Aorta (tissue), 5 donors: Measurements from ENCODE around the gene TRIM71. TPM values are rescaled to one million over a fixed set of nuclear protein-coding genes. Genes with fewer than 3 reads are reported as not detected.
A peak's percentile ranks its signal among the peaks of the same experiment; 100 is the strongest.

Experiments used
- ATAC-seq: fragments of 200-7000 bp; cut with Tn5 transposase; one replicate; pipeline ENCODE4 v1.9.1; 2022; ENCODE audit warnings: moderate library complexity; ENCODE audit not compliant: low FRiP score
- DNase-seq, 2 donors: peaks; one replicate each; pipeline ENCODE4 v3.0.0-alpha.2; 2020
- H3K27ac ChIP-seq, 2 donors: one replicate each; pipeline ENCODE4 v1.5.1; 2013; ENCODE audit warnings: low read length in 2 of 2, mild to moderate bottlenecking in 2 of 2, moderate library complexity in 2 of 2, control low read depth in 1 of 2, inconsistent platforms in 1 of 2, low read depth in 1 of 2
- H3K27me3 ChIP-seq, 2 donors: one replicate each; pipeline ENCODE4 v1.6.1; 2013; ENCODE audit warnings: control low read depth in 1 of 2, low read length in 1 of 2, mild to moderate bottlenecking in 1 of 2, moderate library complexity in 1 of 2; ENCODE audit not compliant: insufficient read depth in 2 of 2, control insufficient read depth in 1 of 2
- H3K36me3 ChIP-seq, 2 donors: one replicate each; pipeline ENCODE4 v1.6.1; 2013; ENCODE audit warnings: control low read depth in 1 of 2, low read length in 1 of 2, mild to moderate bottlenecking in 1 of 2; ENCODE audit not compliant: insufficient read depth in 2 of 2, control insufficient read depth in 1 of 2
- H3K4me1 ChIP-seq, 2 donors: one replicate each; pipeline ENCODE4 v1.6.1; 2013; ENCODE audit warnings: low read length in 2 of 2, control low read depth in 1 of 2, mild to moderate bottlenecking in 1 of 2, moderate library complexity in 1 of 2; ENCODE audit not compliant: insufficient read depth in 2 of 2, control insufficient read depth in 1 of 2
- H3K4me3 ChIP-seq, 2 donors: one replicate each; pipeline ENCODE4 v1.5.1; 2013; ENCODE audit warnings: low read length in 2 of 2, control low read depth in 1 of 2, mild to moderate bottlenecking in 1 of 2
- H3K9me3 ChIP-seq: one replicate; pipeline ENCODE4 v1.6.1; 2013; ENCODE audit warnings: mild to moderate bottlenecking, low read length; ENCODE audit not compliant: control insufficient read depth
- WGBS, 2 donors: extraction: QIAGEN DNeasy Blood & Tissue Kit; methylation state at CpG; one replicate each; pipeline ENCODE4 v1.1.7; 2013; 5-methylcytosine and 5-hydroxymethylcytosine counted together
- intact Hi-C, 2 donors: fragments of 100-400 bp; cut with DNase I; formaldehyde crosslinking; loops; one replicate each; pipeline versions ENCODE4 v1.14.2 to v1.15.0; 2022
- polyA plus RNA-seq, 2 donors: library from polyadenylated mRNA; stranded (reverse); fragments of 200-250 nt; gene quantifications; one replicate each; pipeline ENCODE4 v1.2.3, GENCODE V29; 2013
- total RNA-seq, 2 donors: library from RNA; stranded (reverse); fragmentation: NEBNext Ultra II Directional; extraction: Animal tissue kit (Norgen Biotek cat#: 25700); gene quantifications; one replicate each; pipeline ENCODE4 v1.2.1, GENCODE V29; 2021
- donor health status: healthy with polysubstance abuse.
- donor health status: Bipolar disorder and iron deficiency.
- donor health status: DM: no; HTN: no; CAD: no.
- donor health status: DM: no; HTN: no; CAD: no.
- donor health status: DM: yes; HTN: yes; CAD: no.

TRIM71 gene
- total and polyA plus RNA-seq, 4 donors: not detected

DNA sequence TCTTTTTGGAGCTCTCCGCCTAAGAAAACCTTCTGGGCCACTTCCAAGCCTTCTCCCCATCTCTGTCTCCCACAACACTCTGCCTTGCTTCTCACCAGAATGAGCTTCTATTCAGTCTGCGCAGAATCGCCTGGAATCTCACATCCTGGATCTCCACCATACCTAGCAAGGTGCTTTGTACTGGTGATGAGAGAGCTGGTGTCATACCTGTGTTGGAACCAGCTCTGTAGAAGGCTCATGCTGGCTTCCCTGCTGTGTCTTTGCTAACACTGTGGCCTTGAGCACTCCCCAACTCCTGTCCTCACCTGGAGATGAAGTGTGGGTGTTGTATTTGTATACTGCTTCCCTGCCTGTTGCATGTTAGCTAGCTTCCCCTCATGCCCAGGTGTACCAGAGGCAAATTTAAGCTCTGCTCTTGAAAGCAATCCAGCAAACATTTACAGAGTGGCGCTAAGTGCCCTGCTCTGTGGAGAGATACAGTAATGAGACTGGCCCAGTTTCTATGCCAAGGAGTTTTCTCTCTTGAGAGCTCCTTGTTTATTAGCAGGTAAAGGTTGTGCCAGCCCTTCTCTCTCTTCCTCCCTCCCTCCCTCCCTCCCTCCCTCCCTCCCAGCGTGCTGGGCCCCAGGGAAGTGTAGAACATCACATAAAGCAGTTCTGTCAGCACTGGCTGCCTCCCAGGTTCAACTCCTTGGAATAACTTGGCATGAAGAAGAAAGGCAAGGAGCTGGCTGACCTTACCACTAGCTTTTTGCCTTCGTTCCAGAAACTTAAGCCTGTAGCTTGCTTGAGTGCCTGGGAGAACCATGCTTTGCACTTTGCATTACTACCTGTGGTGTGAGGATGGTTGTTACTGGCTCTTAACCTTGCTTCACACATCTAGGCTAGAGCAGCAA is 54.9 kb downstream of the TRIM71 start:
- peak in 1 of 2 donors; percentile 61 for DNase-seq
- WGBS, 2 donors: 47 to 48% methylated on average over 6 of the region's 6 CpGs
- no peak for ATAC-seq

DNA sequence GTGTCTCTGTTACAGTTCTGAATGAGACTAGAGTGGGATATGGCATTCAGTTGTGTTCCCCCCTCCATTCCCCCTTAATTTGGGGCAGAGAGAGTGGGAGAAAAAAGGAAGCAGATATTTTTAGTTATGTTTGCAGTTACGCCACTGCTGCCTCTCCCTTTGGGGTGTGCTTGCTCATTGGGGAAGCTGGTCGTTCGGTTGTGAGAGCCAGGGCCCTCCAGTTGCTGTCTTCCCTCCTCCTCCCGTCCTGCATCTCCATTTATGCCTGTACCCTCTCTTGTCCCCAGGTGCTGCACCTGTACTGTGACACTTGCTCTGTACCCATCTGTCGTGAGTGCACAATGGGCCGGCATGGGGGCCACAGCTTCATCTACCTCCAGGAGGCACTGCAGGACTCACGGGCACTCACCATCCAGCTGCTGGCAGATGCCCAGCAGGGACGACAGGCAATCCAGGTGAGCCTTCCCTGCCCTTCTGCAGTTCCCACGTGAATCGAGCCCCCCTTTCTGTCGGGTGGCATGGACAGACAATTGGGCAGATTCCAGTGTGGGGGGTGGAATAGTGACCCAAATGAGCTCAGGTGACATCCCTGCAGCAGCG is 55.8 kb downstream of the TRIM71 start:
- DNase-seq (no peak), ATAC-seq (no peak)
- H3K4me1 ChIP-seq: peaks cover 0 to 4% of the 10 kb centered on the region in 2 donors
- no peaks in the 10 kb centered on the region for H3K27me3 ChIP-seq
- no peak overlapping the region for H3K4me3 ChIP-seq
- 49 to 55% methylated on average over 12 of the region's 12 CpGs for WGBS, 2 donors
- no peak overlapping the region for H3K27ac ChIP-seq
- no peaks in the 10 kb centered on the region for H3K9me3 ChIP-seq
- intact Hi-C loops: no loop called here
- H3K36me3 ChIP-seq: no peaks in the 10 kb centered on the region

More for the DNA sequence above, 54.9 kb downstream of the TRIM71 start:
- no peaks in the 10 kb centered on the region for H3K9me3 ChIP-seq
- H3K27ac ChIP-seq: no peak overlapping the region
- intact Hi-C loops: no loop called here
- peaks cover 0 to 4% of the 10 kb centered on the region in 2 donors for H3K4me1 ChIP-seq
- no peaks in the 10 kb centered on the region for H3K36me3 ChIP-seq
- H3K4me3 ChIP-seq: no peak overlapping the region
- no peaks in the 10 kb centered on the region for H3K27me3 ChIP-seq

- no peak for ATAC-seq
- DNase-seq: no peak
- H3K27ac ChIP-seq: no peak overlapping the region
- H3K4me1 ChIP-seq: peaks cover 0 to 4% of the 10 kb centered on the region in 2 donors
- 95% methylated on average over 5 of the region's 5 CpGs for WGBS, 2 donors
- no peaks in the 10 kb centered on the region for H3K27me3 ChIP-seq
- intact Hi-C loops: no loop called here
- H3K9me3 ChIP-seq: no peaks in the 10 kb centered on the region
- H3K36me3 ChIP-seq: no peaks in the 10 kb centered on the region
- no peak overlapping the region for H3K4me3 ChIP-seq
These were observed 59.1 kb downstream of the TRIM71 start for GRCh38 chr3:32876920-32877319.

DNA sequence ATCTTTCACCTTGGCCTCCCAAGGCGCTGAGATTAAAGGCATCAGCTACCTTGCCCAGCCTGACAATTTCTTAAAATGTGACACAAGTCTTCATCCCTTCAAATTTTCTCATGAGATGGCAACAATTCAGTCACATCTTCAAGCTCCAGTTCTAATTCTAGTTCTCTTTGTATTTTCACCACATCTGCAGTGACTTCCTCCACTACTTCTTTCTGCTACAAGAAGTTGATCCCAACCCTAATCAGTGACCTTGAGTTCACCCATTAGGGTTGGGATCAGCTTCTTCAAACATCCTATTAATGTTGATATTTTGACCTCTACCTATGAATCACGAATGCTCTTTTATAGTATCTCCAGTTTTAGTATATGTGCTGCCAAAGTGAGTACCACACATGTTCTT is 59.8 kb downstream of the TRIM71 start:
- Histone ChIP-seq H3K27ac (no peak overlapping the region), H3K4me3 (no peak overlapping the region), H3K36me3 (no peaks in the 10 kb centered on the region), H3K27me3 (no peaks in the 10 kb centered on the region), H3K4me1 (peaks cover 0 to 4% of the 10 kb centered on the region in 2 donors), H3K9me3 (no peaks in the 10 kb centered on the region)
- no peak for ATAC-seq
- 86 to 88% methylated on average over 2 of the region's 2 CpGs for WGBS, 2 donors
- DNase-seq: no peak
- intact Hi-C loops: no loop called here

GRCh38 chr3:32880225-32880624 is 62.4 kb downstream of the TRIM71 start:
- no peak overlapping the region for H3K4me3 ChIP-seq
- no peak overlapping the region for H3K27ac ChIP-seq
- H3K27me3 ChIP-seq: no peaks in the 10 kb centered on the region
- no peaks in the 10 kb centered on the region for H3K36me3 ChIP-seq
- DNase-seq (no peak), ATAC-seq (no peak)
- intact Hi-C loops: no loop called here
- WGBS, 2 donors: 93 to 97% methylated on average over 1 of the region's 1 CpG
- no peaks in the 10 kb centered on the region for H3K4me1 ChIP-seq
- H3K9me3 ChIP-seq: peaks cover 1% of the 10 kb centered on the region

GRCh38 chr3:32881624-32882023 is 63.8 kb downstream of the TRIM71 start:
- Histone ChIP-seq H3K36me3 (no peaks in the 10 kb centered on the region), H3K4me1 (no peaks in the 10 kb centered on the region), H3K27me3 (no peaks in the 10 kb centered on the region), H3K9me3 (peaks cover 1% of the 10 kb centered on the region), H3K27ac (no peak overlapping the region), H3K4me3 (no peak overlapping the region)
- ATAC-seq: no peak
- 58 to 63% methylated on average over 2 of the region's 2 CpGs for WGBS, 2 donors
- intact Hi-C loops: no loop called here
- no peak for DNase-seq

- intact Hi-C loops: no loop called here
- H3K27ac ChIP-seq: no peak overlapping the region
- 88 to 94% methylated on average over 1 of the region's 1 CpG for WGBS, 2 donors
- no peak for ATAC-seq
- no peak overlapping the region for H3K4me3 ChIP-seq
- peaks cover 1% of the 10 kb centered on the region for H3K9me3 ChIP-seq
- no peaks in the 10 kb centered on the region for H3K27me3 ChIP-seq
- no peaks in the 10 kb centered on the region for H3K4me1 ChIP-seq
- no peak for DNase-seq
- no peaks in the 10 kb centered on the region for H3K36me3 ChIP-seq
These were observed 64.4 kb downstream of the TRIM71 start for GRCh38 chr3:32882189-32882588.

DNA sequence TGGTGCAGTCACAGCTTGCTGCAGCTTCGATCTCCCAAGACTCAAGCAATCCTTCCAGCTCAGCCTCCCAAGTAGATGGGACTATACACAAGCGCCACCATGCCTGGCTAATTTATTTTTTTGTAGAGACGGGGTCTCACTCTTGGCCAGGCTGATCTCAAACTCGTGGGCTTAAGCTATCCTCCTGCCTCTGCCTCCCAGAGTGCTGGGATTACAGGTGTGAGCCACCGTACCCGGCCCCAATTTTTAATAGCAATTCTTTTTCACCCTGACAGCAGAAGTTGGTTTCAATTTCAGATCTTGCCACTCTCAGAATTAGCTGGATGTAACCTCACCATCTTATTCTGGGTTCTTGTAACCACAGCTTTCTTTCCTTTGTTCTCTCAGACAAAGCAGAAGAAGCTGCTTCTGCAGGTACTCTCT is 64.8 kb downstream of the TRIM71 start:
- peaks cover 1% of the 10 kb centered on the region for H3K9me3 ChIP-seq
- intact Hi-C loops: no loop called here
- no peak for DNase-seq
- ATAC-seq: no peak
- WGBS, 2 donors: 80 to 82% methylated on average over 6 of the region's 6 CpGs
- no peaks in the 10 kb centered on the region for H3K36me3 ChIP-seq
- H3K27me3 ChIP-seq: no peaks in the 10 kb centered on the region
- no peak overlapping the region for H3K4me3 ChIP-seq
- H3K27ac ChIP-seq: no peak overlapping the region
- H3K4me1 ChIP-seq: no peaks in the 10 kb centered on the region

- Histone ChIP-seq H3K4me1 (no peaks in the 10 kb centered on the region), H3K27me3 (no peaks in the 10 kb centered on the region), H3K4me3 (no peak overlapping the region), H3K27ac (no peak overlapping the region), H3K9me3 (peaks cover 1% of the 10 kb centered on the region), H3K36me3 (no peaks in the 10 kb centered on the region)
- ATAC-seq: no peak
- intact Hi-C loops: no loop called here
- DNase-seq: no peak
- 87 to 89% methylated on average over 2 of the region's 2 CpGs for WGBS, 2 donors
These were observed 66.0 kb downstream of the TRIM71 start for GRCh38 chr3:32883817-32884216.
